GM12873 (cell line): ENCODE data around the gene P4HB.

Experiments
- TF ChIP-seq, protein P1 (sequence below): IDR thresholded peaks from 2 replicates; pipeline ENCODE4 v1.5.1; 2012; ENCODE audit warnings: low read depth, mild to moderate bottlenecking, moderate library complexity, low read length, control low read depth; ENCODE audit not compliant: insufficient read depth; ENCODE audit errors: missing control alignments

P4HB gene

GRCh38 chr17:81845881-81846742 lies 14.2 kb downstream of the P4HB start:
- TF ChIP-seq, protein P1, sequence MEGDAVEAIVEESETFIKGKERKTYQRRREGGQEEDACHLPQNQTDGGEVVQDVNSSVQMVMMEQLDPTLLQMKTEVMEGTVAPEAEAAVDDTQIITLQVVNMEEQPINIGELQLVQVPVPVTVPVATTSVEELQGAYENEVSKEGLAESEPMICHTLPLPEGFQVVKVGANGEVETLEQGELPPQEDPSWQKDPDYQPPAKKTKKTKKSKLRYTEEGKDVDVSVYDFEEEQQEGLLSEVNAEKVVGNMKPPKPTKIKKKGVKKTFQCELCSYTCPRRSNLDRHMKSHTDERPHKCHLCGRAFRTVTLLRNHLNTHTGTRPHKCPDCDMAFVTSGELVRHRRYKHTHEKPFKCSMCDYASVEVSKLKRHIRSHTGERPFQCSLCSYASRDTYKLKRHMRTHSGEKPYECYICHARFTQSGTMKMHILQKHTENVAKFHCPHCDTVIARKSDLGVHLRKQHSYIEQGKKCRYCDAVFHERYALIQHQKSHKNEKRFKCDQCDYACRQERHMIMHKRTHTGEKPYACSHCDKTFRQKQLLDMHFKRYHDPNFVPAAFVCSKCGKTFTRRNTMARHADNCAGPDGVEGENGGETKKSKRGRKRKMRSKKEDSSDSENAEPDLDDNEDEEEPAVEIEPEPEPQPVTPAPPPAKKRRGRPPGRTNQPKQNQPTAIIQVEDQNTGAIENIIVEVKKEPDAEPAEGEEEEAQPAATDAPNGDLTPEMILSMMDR: no peak

DNA sequence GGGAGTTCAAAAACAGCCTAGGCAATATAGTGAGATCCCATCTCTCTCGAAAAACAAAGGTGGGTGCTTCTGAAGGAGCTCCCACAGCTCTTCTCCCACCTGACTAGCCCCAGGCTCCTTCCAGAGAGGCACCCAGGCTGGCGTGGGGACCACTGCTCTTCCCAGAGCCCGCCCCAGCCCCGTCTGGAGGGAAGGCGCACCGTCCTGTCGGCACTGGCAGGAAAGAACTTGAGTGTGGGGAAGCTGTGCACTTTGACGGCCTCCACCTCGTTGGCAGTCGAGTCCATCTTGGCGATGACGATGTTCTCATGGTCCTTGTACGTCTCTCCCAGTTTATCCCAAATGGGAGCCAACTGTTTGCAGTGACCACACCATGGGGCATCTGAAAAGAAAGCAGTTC lies 15.0 kb downstream of the P4HB start:
- TF ChIP-seq, protein P1: no peak

GRCh38 chr17:81844887-81845286 lies 15.4 kb downstream of the P4HB start:
- TF ChIP-seq, protein P1: no peak

- TF ChIP-seq, protein P1: no peak
Measured at GRCh38 chr17:81844327-81844851, 15.9 kb downstream of the P4HB start.

DNA sequence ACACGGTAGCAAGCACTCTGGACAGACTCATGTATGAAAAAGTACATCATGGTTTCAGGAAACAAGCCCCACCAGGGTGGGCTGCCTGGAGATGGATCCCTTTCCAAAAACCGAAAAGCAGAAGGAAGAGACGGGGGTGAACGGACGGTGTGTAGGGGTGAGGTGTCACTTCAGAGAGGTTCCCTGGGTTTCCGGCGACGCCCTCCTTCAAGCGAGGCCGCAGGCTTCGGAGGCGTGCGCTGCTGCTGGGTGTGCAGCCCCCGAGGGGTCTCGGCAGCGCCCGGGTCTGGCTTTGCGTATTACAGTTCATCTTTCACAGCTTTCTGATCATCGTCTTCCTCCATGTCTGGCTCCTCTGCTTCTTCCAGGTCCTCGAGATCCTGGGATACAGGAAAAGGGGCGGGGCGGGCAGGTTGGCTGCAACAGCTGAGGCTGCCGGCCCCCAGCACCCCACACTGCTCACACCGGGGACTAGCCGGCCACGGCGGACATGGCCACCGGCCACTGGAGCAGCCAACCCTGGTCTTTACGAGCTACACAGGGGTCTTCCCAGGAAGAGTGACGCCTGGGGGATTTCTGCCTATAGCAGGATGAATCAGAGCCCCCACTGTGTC lies 16.5 kb downstream of the P4HB start:
- TF ChIP-seq, protein P1: no peak

DNA sequence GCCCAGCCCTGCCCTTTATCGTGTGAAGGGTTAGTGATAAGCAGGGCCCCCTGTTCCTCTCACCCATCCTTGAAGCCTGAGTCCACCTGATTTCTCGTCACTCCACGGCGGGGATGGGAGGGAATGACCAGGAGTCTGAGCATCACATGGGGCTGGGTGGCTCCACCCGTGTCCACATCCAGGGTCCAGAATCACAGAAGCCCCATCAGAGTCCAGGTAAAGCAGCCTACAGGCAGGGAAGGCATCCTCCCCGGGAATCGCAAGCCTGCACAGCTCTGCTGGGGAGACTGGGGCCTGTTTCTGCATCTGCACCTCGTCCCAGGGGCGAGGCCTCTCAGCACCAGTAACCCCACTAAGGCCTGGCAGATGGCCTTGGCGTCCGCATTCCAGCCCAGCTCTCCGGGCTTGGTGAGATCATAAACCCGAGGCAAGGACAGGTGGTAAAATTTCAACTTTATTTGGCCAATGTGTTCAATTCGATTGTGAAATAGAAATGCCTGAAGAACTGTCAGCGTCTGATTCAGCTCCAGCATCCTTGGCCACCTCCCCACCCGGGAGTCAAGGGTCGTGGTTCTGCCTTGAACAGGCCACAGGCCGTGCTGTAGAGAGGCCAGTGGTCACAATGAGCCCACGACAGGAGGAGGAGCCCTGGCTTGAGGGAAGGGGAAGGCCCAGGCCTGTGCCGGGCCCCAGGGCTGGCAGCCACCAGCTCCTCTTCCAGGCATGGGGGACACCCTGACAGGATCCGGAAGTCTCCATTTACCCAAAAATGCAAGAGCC lies 17.4 kb downstream of the P4HB start:
- TF ChIP-seq, protein P1: no peak

DNA sequence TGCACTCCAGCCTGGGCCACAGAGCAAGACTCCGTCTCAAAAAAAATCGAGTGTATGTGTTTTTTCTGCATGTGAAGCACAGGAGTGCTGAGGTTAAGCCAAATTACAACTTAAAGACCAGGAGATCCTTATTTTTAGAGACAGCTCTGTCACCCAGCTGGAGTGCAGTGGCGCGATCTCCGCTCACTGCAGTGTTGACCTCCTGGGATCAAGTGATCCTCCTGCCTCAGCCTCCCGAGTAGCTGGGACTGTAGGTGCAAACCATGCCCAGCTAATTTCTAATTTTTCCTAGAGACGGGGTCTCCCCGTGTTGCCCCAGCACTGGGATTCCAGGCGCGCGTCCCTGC lies 18.0 kb downstream of the P4HB start:
- TF ChIP-seq, protein P1: no peak
